Kidney epithelial cell (primary cell): ENCODE results near the gene ATOSA. TPM values are rescaled to one million over a fixed set of nuclear protein-coding genes. Genes with fewer than 3 reads are reported as not detected.

ENCODE experiments used
- DNase-seq: peaks from one replicate; pipeline ENCODE4 v3.0.0-alpha.2; 2010; ENCODE audit warnings: low read depth
- H3K27me3 ChIP-seq: 2 replicates; pipeline ENCODE4 v1.6.0; 2011; ENCODE audit warnings: low read length; ENCODE audit not compliant: control insufficient read depth, insufficient read depth
- H3K36me3 ChIP-seq: 2 replicates; pipeline ENCODE4 v1.5.1; 2011; ENCODE audit warnings: low read length; ENCODE audit not compliant: control insufficient read depth, insufficient read depth
- H3K4me3 ChIP-seq: 2 replicates; pipeline ENCODE4 v1.5.1; 2011; ENCODE audit warnings: low read depth, mild to moderate bottlenecking, control low read depth, low read length
- CTCF ChIP-seq: IDR thresholded peaks from 2 replicates; pipeline ENCODE4 v1.5.1; 2011; ENCODE audit warnings: mild to moderate bottlenecking, moderate library complexity, low read length, control low read depth, inconsistent platforms; ENCODE audit not compliant: insufficient read depth, poor library complexity, severe bottlenecking
- total RNA-seq: library from RNA; depleted of rRNA; stranded (reverse); fragments of >200 nt; gene quantifications from 2 replicates; pipeline ENCODE4 v1.2.3, GENCODE V29; 2015

Gene ATOSA
- total RNA-seq, 1 donor from 2014 or later, result 18.4 TPM

GRCh38 chr15:52668133-52668532 is 11.1 kb downstream of the ATOSA start:
- TF ChIP-seq CTCF, result no peak
- H3K36me3 ChIP-seq, result no peaks in the 10 kb centered on the region
- no peak for DNase-seq
- H3K27me3 ChIP-seq, result no peaks in the 10 kb centered on the region
- no peak overlapping the region for H3K4me3 ChIP-seq

- Histone ChIP-seq H3K36me3 (no peaks in the 10 kb centered on the region), H3K27me3 (no peaks in the 10 kb centered on the region), H3K4me3 (no peak overlapping the region)
- no peak for DNase-seq
- TF ChIP-seq CTCF, result no peak
These were observed 11.6 kb downstream of the ATOSA start for GRCh38 chr15:52667597-52667996.

- no peak overlapping the region for H3K4me3 ChIP-seq
- no peak for DNase-seq
- no peaks in the 10 kb centered on the region for H3K27me3 ChIP-seq
- no peak for TF ChIP-seq CTCF
- no peaks in the 10 kb centered on the region for H3K36me3 ChIP-seq
These were observed 15.5 kb downstream of the ATOSA start for GRCh38 chr15:52663536-52664294.

- DNase-seq, result no peak
- Histone ChIP-seq H3K27me3 (no peaks in the 10 kb centered on the region), H3K4me3 (no peak overlapping the region), H3K36me3 (no peaks in the 10 kb centered on the region)
- no peak for TF ChIP-seq CTCF
These were observed 17.3 kb downstream of the ATOSA start for GRCh38 chr15:52661909-52662308.

GRCh38 chr15:52660192-52660591 is 19.0 kb downstream of the ATOSA start:
- no peak for TF ChIP-seq CTCF
- no peak for DNase-seq
- no peaks in the 10 kb centered on the region for H3K27me3 ChIP-seq
- no peaks in the 10 kb centered on the region for H3K36me3 ChIP-seq
- H3K4me3 ChIP-seq, result no peak overlapping the region

- Histone ChIP-seq H3K36me3 (no peaks in the 10 kb centered on the region), H3K4me3 (no peak overlapping the region), H3K27me3 (no peaks in the 10 kb centered on the region)
- no peak for DNase-seq
- TF ChIP-seq CTCF, result no peak
These were observed 20.2 kb downstream of the ATOSA start for GRCh38 chr15:52658955-52659354.
